Activated T-cell treated with anti-CD3 and anti-CD28 coated beads for 48 hours (primary cell): ENCODE results near the gene SIGLEC7.

Experiments
- DNase-seq: peaks from one replicate; pipeline ENCODE4 v3.0.0-alpha.2; 2020; ENCODE audit warnings: low read depth

SIGLEC7 gene

GRCh38 chr19:51119101-51119500, 23.0 kb upstream of the SIGLEC7 start:
- DNase-seq = no peak

GRCh38 chr19:51119611-51120010, 22.5 kb upstream of the SIGLEC7 start:
- no peak for DNase-seq

- DNase-seq = no peak
Observed at GRCh38 chr19:51120160-51120559, 21.9 kb upstream of the SIGLEC7 start.

- no peak for DNase-seq
Observed at GRCh38 chr19:51121257-51121656, 20.8 kb upstream of the SIGLEC7 start.

GRCh38 chr19:51122112-51122981, 19.8 kb upstream of the SIGLEC7 start:
- DNase-seq = no peak

DNA sequence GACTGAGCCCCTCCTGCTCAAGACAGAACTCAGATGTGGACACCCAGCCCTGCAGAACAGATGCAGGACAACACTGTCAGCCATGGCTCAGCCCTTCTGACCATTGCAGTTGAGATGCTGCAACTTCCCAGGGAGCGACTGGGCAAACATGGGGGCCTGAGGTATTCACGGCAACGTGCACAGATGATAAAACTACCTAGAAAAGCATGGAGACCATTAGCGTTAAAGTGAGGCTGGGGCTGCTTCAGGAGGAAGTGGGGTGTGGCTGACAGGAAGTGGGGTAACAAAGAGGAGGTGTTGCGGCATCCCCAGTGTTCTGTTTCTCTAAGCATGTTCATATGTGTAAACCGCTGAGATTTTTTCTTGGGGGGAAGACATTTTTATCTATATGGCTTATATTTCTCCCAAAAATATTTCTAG, 18.7 kb upstream of the SIGLEC7 start:
- DNase-seq = no peak

DNA sequence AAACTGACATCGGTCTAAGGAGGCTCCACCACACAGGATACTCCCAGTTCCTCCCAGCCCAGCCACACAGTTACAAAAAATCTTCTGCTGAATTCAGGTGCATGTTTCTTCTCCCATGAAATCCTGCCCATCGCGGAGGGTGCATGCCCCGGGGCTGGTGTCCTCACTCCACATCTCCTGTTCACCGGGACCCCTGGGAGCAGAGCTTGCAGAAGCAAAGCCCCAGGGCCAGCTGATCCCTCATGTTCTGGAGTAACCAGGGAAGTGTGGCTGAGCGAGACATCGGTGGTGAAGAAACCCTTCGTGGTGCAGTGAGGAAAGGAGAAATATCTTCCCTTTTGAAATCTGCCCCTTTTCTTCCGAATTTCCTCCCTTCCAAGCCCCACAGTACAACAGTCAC, 18.3 kb upstream of the SIGLEC7 start:
- no peak for DNase-seq

GRCh38 chr19:51124216-51124615, 17.9 kb upstream of the SIGLEC7 start:
- no peak for DNase-seq

DNA sequence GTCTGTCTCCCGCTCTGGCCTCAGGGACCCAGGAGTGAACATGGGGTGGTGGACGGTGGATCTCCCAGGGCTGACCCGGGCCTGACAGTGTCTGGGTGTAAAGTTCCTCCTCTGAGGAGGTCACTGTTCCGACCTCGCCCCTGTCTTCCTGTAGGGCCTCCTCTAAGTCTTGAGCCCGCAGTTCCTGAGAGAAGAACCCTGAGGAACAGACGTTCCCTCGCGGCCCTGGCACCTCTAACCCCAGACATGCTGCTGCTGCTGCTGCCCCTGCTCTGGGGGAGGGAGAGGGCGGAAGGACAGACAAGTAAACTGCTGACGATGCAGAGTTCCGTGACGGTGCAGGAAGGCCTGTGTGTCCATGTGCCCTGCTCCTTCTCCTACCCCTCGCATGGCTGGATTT, 17.4 kb upstream of the SIGLEC7 start, which contains the start of gene SIGLEC9:
SIGLEC9 (plus strand) TSS at position 178 of the 400 bp plus-strand sequence; CDS start at position 247, 69 bp downstream.
- DNase-seq = no peak

- DNase-seq = no peak
Observed at GRCh38 chr19:51125421-51126075, 16.6 kb upstream of the SIGLEC7 start.

DNA sequence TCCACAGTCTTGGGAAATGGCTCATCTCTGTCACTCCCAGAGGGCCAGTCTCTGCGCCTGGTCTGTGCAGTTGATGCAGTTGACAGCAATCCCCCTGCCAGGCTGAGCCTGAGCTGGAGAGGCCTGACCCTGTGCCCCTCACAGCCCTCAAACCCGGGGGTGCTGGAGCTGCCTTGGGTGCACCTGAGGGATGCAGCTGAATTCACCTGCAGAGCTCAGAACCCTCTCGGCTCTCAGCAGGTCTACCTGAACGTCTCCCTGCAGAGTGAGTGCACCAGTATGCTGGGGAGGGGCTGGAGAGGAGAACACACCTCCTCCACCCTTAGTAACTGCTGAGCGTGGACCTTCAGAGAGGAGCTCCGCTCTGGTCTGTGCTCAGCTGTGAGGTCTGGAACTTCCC, 15.1 kb upstream of the SIGLEC7 start:
- DNase-seq = no peak

- DNase-seq = no peak
Observed at GRCh38 chr19:51127755-51128154, 14.3 kb upstream of the SIGLEC7 start.

DNA sequence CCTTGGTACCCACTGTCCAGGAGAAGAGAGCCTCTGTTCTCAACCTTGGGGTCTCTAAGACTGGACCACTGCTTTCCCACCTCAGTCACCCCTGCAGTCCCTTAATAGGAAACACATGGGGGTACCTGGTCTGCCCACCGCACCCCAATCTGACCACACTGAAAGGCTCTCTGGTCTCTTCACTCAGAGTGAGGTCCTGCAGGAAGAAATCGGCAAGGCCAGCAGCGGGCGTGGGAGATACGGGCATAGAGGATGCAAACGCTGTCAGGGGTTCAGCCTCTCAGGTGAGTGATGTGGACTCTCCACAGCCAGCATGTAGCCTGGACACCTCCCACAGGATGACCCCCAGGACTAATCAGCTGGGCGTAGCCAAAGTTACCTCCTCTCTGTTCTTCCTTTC, 13.9 kb upstream of the SIGLEC7 start:
- DNase-seq = no peak

DNA sequence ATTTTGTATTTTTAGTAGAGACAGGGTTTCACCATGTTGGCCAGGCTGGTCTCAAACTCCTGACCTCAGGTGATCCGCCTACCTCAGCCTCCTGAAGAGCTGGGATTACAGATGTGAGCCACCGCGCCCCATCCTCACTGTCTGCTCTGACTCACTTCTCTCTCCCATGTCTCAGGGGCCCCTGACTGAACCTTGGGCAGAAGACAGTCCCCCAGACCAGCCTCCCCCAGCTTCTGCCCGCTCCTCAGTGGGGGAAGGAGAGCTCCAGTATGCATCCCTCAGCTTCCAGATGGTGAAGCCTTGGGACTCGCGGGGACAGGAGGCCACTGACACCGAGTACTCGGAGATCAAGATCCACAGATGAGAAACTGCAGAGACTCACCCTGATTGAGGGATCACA, 12.4 kb upstream of the SIGLEC7 start:
- no peak for DNase-seq

DNA sequence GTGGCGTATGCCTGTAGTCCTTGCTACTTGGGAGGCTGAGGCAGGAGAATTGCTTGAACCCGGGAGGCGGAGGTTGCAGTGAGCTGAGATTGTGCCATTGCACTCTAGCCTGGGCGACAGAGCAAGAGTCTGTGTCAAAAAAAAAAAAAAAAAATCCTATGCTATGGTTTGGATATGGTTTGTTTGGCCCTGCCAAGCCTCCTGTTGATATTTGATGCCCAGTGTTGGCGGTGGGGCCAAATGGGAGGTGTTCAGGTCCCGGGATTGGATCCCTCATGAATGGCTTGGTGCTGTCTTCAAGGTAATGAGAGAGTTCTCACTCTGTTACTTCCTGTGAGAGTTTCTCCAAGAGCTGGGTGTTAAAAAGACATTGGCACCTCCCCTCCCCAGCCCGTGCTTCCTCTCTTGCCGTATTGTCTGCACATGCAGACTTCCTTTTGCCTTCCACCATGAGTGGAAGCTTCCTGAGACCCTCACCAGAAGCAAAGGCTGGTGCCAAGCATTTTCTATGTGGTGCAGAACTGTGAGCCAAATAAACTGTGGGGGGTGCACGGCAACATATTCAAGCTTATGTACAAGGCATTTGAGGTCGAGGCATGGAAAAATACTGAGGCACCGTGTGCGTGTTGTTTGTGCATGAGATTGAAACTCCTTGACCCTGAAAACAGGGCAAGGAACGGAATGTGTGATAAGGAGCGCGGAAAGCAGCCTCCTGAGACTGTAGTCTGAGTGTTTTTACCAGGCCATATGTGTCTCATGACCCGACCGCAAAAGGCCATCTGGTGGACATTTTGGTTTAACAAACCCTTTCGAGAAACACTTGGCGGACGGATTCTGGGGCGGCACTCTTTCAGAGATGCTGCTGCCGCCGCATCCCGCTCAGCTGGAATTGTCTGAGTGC, 10.1 kb upstream of the SIGLEC7 start:
- DNase-seq = no peak

DNA sequence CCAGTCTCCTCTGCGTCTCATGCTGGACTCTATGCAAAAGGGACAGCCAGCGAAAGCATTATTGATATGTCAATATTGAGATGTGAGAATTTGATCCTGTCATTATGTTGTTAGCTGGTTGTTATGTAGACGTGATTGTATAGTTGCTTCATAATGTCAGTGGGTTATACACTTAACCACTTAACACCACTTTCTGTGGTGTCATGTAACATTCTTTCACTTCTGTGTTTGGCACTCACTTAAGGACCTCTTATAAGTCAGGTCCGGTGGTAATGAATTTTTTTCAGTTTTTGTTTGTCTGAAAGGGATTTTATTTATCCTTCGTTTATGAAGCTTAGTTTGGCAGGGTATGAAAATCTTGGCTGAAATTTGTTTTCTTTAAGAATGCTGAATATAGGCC, 7.1 kb upstream of the SIGLEC7 start:
- DNase-seq = no peak

DNA sequence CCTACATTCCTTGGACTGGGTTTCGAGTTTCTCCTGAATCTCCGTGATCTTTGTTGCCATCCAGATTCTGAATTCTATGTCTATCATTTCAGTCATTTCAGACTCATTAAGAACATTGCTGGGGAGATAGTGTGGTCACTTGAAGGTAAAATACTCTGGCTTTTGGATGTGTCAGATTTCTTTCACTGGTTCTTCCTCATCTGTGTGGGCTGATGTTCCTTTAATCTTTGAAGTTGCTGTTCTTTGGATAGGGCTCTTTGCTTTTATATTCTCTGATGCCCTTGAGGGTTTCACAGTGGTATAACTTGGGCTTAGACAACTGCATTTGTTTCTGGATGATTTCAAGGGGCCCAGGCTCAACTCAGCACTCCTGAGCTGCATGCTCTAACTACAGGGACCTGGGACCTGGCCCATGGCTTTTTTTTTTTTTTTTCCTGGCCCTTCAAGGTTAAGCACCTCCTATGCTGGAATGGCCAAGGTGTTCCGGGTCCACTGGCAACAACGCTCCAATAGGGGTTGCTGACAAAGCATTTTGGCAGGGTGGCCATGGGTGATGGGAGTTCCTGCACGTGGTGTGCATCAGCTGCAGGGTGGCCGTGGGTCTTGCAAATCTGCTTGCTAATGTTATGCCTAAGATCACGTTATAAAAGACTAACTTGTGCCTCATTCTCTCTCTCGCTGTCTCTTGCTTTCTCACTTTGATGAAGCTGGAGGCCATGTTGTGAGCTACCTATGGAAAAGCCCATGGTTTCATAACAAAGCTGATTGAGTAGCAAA, 5.9 kb upstream of the SIGLEC7 start:
- DNase-seq = no peak

DNA sequence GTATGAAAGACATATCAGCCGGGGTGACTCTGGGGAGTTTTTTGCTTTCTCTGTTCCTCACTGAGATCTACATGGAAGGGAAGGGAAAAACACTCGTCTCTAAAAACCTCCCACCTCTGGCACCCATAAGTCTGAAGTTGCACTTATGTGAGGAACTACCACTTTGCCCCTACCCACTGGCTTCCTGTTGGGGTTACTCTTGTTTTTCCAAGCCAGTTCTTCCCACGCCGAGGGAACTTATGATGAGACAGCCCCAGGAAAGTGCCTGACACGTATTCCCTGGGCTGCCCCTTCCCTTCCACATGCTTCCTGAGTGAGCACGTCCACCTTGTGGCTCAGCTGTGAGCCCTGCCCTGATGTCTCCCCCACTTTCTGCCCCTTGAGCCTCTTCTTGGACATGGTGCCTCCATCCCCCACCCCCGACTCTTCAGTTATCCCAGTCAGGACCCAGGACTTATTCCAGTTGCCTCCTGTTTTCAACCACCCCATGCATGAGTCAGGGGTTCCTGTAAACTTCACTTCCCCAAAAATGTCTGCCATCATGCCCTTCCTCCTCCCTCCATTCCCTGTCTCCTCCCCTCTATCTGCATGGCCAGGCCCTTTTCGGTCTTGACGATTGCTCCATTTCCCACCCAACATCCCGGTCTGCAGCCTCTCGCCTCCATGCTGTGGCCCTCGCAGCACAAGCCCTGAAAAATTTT, 5.1 kb upstream of the SIGLEC7 start:
- no peak for DNase-seq

DNA sequence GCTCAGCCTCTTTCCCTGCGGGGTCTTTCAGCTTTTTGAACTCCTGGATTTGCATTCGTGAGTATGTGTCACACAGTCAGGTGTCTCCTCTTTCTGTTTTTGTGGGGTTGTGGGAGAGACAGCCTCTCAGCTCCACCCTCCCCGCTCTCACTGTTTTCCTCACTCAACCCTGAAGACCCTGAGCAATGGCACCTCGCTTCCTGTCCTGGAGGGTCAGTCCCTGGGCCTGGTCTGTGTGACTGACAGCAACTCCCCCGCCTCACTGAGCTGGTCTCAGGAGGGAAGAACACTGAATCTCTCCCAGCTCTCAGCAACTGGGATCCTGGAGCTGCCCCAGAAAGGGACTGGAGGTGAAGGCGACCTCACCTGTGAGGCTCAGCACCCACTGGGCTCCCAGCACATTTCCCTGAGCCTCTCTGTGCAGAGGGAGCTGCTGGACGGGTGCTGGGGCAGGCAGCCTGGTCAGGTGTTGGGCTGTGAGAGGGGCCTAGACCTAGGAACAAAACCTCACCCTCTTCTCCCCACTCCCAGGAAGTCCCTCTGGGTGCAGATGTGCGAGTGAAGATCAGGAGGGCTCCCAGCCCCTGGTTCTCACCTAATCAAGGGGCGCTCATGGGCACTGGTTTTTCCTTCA, 4.2 kb upstream of the SIGLEC7 start:
- DNase-seq = no peak

DNA sequence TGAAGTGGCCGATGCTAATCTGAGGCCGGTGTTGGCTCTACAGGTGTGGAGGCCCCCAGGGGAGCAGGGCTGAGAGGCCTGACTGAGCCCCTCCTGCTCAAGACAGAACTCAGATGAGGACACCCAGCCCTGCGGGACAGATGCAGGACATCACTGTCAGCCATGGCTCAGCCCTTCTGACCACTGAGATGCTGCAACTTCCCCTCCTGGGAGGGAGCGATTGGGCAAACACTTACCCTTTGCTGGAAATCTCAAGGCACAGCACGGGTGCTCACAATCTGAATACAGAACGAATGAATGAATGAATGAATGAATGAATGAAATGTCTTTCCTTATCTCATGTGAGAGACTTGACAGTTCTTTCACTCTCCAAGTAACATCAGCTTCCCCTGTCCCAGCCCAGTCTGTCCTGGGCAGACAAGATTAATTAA, 3.5 kb upstream of the SIGLEC7 start:
- DNase-seq = no peak
